ENCODE data around the gene CSRNP3.

DNA sequence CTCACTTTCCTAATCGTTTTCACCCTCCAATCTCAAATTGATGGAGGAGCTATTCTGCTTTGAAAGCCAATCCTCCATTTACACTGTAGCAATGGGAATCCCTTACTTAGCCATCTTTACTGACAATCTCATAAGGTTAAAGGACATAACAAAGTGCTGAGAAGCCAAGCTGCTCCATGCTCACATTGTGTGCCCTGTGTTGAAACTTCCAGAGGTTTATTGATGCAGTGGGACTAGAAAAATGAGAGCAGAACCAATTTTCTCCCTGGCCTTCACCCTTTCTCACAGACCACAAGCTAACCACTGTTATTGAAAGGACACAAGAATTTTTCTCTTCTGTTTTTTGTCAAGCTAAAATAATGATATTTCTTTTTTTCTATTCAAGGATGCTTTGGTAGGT is 63.8 kb downstream of the CSRNP3 start:
- TF ChIP-seq, protein P1, sequence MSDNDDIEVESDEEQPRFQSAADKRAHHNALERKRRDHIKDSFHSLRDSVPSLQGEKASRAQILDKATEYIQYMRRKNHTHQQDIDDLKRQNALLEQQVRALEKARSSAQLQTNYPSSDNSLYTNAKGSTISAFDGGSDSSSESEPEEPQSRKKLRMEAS (IDR thresholded peaks at IDR 0.05): no peak
- TF ChIP-seq, protein P2, sequence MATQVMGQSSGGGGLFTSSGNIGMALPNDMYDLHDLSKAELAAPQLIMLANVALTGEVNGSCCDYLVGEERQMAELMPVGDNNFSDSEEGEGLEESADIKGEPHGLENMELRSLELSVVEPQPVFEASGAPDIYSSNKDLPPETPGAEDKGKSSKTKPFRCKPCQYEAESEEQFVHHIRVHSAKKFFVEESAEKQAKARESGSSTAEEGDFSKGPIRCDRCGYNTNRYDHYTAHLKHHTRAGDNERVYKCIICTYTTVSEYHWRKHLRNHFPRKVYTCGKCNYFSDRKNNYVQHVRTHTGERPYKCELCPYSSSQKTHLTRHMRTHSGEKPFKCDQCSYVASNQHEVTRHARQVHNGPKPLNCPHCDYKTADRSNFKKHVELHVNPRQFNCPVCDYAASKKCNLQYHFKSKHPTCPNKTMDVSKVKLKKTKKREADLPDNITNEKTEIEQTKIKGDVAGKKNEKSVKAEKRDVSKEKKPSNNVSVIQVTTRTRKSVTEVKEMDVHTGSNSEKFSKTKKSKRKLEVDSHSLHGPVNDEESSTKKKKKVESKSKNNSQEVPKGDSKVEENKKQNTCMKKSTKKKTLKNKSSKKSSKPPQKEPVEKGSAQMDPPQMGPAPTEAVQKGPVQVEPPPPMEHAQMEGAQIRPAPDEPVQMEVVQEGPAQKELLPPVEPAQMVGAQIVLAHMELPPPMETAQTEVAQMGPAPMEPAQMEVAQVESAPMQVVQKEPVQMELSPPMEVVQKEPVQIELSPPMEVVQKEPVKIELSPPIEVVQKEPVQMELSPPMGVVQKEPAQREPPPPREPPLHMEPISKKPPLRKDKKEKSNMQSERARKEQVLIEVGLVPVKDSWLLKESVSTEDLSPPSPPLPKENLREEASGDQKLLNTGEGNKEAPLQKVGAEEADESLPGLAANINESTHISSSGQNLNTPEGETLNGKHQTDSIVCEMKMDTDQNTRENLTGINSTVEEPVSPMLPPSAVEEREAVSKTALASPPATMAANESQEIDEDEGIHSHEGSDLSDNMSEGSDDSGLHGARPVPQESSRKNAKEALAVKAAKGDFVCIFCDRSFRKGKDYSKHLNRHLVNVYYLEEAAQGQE (IDR thresholded peaks at IDR 0.05): no peak
- no peak for TF ChIP-seq FOXA1 (IDR thresholded peaks at IDR 0.05)

All from liver (tissue), 1 donor.